CD14-positive monocyte (primary cell): ENCODE results near the gene FAM120B. TPM values are rescaled to one million over a fixed set of nuclear protein-coding genes. Genes with fewer than 3 reads are reported as not detected.
A peak's percentile ranks its signal among the peaks of the same experiment; 100 is the strongest.

Experiments
- DNase-seq, 3 donors: peaks; one replicate each; pipeline ENCODE4 v3.0.0-alpha.2; 2011 to 2022
- H2AFZ ChIP-seq: 2 replicates; pipeline ENCODE4 v1.6.0; 2012; ENCODE audit warnings: mild to moderate bottlenecking, low read depth, low read length, inconsistent platforms; ENCODE audit not compliant: insufficient read depth, poor library complexity, severe bottlenecking
- H3K27ac ChIP-seq, 2 donors: 1 replicate in 1 of 2; 2 replicates in 1 of 2; pipeline ENCODE4 v1.5.1; 2012 to 2013; ENCODE audit warnings: low read length in 2 of 2, control low read depth in 1 of 2, inconsistent platforms in 1 of 2, low read depth in 1 of 2, mild to moderate bottlenecking in 1 of 2
- H3K27me3 ChIP-seq, 2 donors: one replicate each; pipeline versions ENCODE4 v1.6.0 to v1.6.1; 2011 to 2013; ENCODE audit warnings: low read length in 2 of 2; ENCODE audit not compliant: control insufficient read depth in 2 of 2, insufficient read depth in 2 of 2
- H3K36me3 ChIP-seq, 2 donors: replicated peaks in 1 of 2; 1 replicate in 1 of 2; 2 replicates in 1 of 2; pipeline versions ENCODE4 v1.5.1 to v1.6.1; 2012 to 2013; ENCODE audit warnings: low read length in 2 of 2, control low read depth in 1 of 2, inconsistent platforms in 1 of 2, mild to moderate bottlenecking in 1 of 2; ENCODE audit not compliant: insufficient read depth in 2 of 2, control insufficient read depth in 1 of 2
- H3K4me1 ChIP-seq, 2 donors: 1 replicate in 1 of 2; 2 replicates in 1 of 2; pipeline versions ENCODE4 v1.5.1 to v1.6.1; 2012 to 2013; ENCODE audit warnings: low read length in 2 of 2, control low read depth in 1 of 2, inconsistent platforms in 1 of 2, mild to moderate bottlenecking in 1 of 2, moderate library complexity in 1 of 2; ENCODE audit not compliant: insufficient read depth in 2 of 2, control insufficient read depth in 1 of 2
- H3K4me2 ChIP-seq: replicated peaks from 2 replicates; pipeline ENCODE3; 2012; ENCODE audit warnings: low read length, moderate library complexity, mild to moderate bottlenecking; ENCODE audit not compliant: poor library complexity, severe bottlenecking; ENCODE audit errors: extremely low read depth
- H3K4me3 ChIP-seq, 3 experiments: fragments of 200-600 bp in 1 of 3; sonication (generic) in 1 of 3; replicated peaks in 1 of 3; 1 replicate in 2 of 3; 2 replicates in 1 of 3; pipeline ENCODE4 v1.5.1; 2011 to 2013; ENCODE audit warnings: low read length in 3 of 3, mild to moderate bottlenecking in 3 of 3, control low read depth in 2 of 3, low read depth in 2 of 3, inconsistent platforms in 1 of 3, moderate library complexity in 1 of 3
- H3K79me2 ChIP-seq: 2 replicates; pipeline ENCODE4 v1.6.0; 2012; ENCODE audit warnings: mild to moderate bottlenecking, control low read depth, inconsistent platforms, low read length, moderate library complexity; ENCODE audit not compliant: insufficient read depth
- H3K9ac ChIP-seq: 2 replicates; pipeline ENCODE4 v1.6.0; 2017; ENCODE audit warnings: low read length, mild to moderate bottlenecking; ENCODE audit not compliant: insufficient read depth, poor library complexity, severe bottlenecking
- H3K9me3 ChIP-seq, 2 donors: replicated peaks in 1 of 2; 1 replicate in 1 of 2; 2 replicates in 1 of 2; pipeline versions ENCODE4 v1.5.1 to v1.6.1; 2012 to 2013; ENCODE audit warnings: low read length in 2 of 2, control low read depth in 1 of 2; ENCODE audit not compliant: control insufficient read depth in 1 of 2, insufficient read depth in 1 of 2
- H4K20me1 ChIP-seq: 2 replicates; pipeline ENCODE4 v1.6.0; 2012; ENCODE audit warnings: mild to moderate bottlenecking, low read length, control low read depth, moderate library complexity; ENCODE audit not compliant: insufficient read depth
- H3K27ac Mint-ChIP-seq, 7 donors: one replicate each; pipeline ENCODE4 v1.8.0; 2020; ENCODE audit warnings: mild to moderate bottlenecking in 7 of 7, mixed read lengths in 7 of 7, moderate library complexity in 6 of 7, inconsistent platforms in 2 of 7
- H3K27me3 Mint-ChIP-seq, 3 donors: one replicate each; pipeline ENCODE4 v1.8.0; 2021 to 2022; ENCODE audit warnings: low read depth in 3 of 3, mild to moderate bottlenecking in 3 of 3, mixed read lengths in 3 of 3, moderate library complexity in 3 of 3, inconsistent platforms in 1 of 3
- H3K36me3 Mint-ChIP-seq, 2 donors: one replicate each; pipeline ENCODE4 v1.8.0; 2020; ENCODE audit warnings: mixed read lengths in 2 of 2, inconsistent platforms in 1 of 2, mild to moderate bottlenecking in 1 of 2
- H3K4me1 Mint-ChIP-seq: one replicate; pipeline ENCODE4 v1.8.0; 2020; ENCODE audit warnings: mild to moderate bottlenecking, mixed read lengths
- H3K4me3 Mint-ChIP-seq, 2 donors: one replicate each; pipeline ENCODE4 v1.8.0; 2020; ENCODE audit warnings: mild to moderate bottlenecking in 2 of 2, mixed read lengths in 2 of 2, moderate library complexity in 1 of 2
- H3K9me3 Mint-ChIP-seq, 7 donors: one replicate each; pipeline ENCODE4 v1.8.0; 2020 to 2022; ENCODE audit warnings: mixed read lengths in 7 of 7, mild to moderate bottlenecking in 6 of 7, moderate library complexity in 6 of 7, inconsistent platforms in 2 of 7
- CTCF ChIP-seq: fragments of 200-600 bp; IDR thresholded peaks from one replicate; pipeline ENCODE4 v1.8.0; 2022; ENCODE audit warnings: antibody characterized with exemption, mild to moderate bottlenecking
- WGBS: methylation state at CpG from one replicate; pipeline ENCODE4 v1.1.5; 2013; ENCODE audit warnings: missing lambda C conversion rate; ENCODE audit not compliant: insufficient coverage; 5-methylcytosine and 5-hydroxymethylcytosine counted together
- intact Hi-C, 2 donors: fragments of 100-400 bp; cut with micrococcal nuclease; formaldehyde crosslinking; loops; one replicate each; pipeline versions ENCODE4 v1.15.0 to v1.15.1; 2023
- polyA plus RNA-seq, 3 donors: library from polyadenylated mRNA; depleted of rRNA in 1 of 3; unstranded in 2 of 3; stranded (reverse) in 1 of 3; fragments of 300-500 nt in 2 of 3; fragments of >200 nt in 1 of 3; fragmentation: Illumina TruSeq in 2 of 3; gene quantifications; 1 replicate in 2 of 3; 2 replicates in 1 of 3; pipeline ENCODE4 v1.2.3, GENCODE V29; 2012 to 2021

Gene FAM120B
- polyA plus RNA-seq, 3 donors, result 10.6 to 20.2 (median 11.2) TPM

GRCh38 chr6:170283212-170284081 is 23.1 kb upstream of the FAM120B start:
- H3K27me3 ChIP-seq, result peaks cover 14 to 34% of the 10 kb centered on the region in 2 donors
- TF ChIP-seq CTCF, result no peak
- Mint-ChIP-seq H3K36me3 (peaks cover 3 to 6% of the 10 kb centered on the region in 2 donors), H3K9me3 (peaks cover 0 to 4% (median 2%) of the 10 kb centered on the region in 7 donors), H3K27me3 (peaks cover 36 to 52% (median 43%) of the 10 kb centered on the region in 3 donors), H3K4me3 (no peak overlapping the region), H3K27ac (peak overlapping the region in 1 of 7 donors; percentile 57), H3K4me1 (peaks cover 10% of the 10 kb centered on the region)
- intact Hi-C loops, result no loop called here
- peaks cover 8 to 10% of the 10 kb centered on the region in 2 donors for H3K4me1 ChIP-seq
- no peak overlapping the region for H3K4me3 ChIP-seq
- H3K9me3 ChIP-seq, result peaks cover 0 to 12% of the 10 kb centered on the region in 2 donors
- WGBS, result 96% methylated on average over 60 of the region's 60 CpGs
- no peaks in the 10 kb centered on the region for H3K79me2 ChIP-seq
- no peak for DNase-seq
- H3K36me3 ChIP-seq, result no peaks in the 10 kb centered on the region
- no peak overlapping the region for H3K4me2 ChIP-seq
- H4K20me1 ChIP-seq, result no peaks in the 10 kb centered on the region
- no peak overlapping the region for H3K27ac ChIP-seq
- H3K9ac ChIP-seq, result no peak overlapping the region
- no peak overlapping the region for H2AFZ ChIP-seq

- Mint-ChIP-seq H3K27me3 (peaks cover 42 to 60% (median 48%) of the 10 kb centered on the region in 3 donors), H3K36me3 (peaks cover 8 to 11% of the 10 kb centered on the region in 2 donors), H3K9me3 (peaks cover 0 to 10% (median 8%) of the 10 kb centered on the region in 7 donors), H3K4me1 (peaks cover 8% of the 10 kb centered on the region), H3K27ac (no peak overlapping the region), H3K4me3 (no peak overlapping the region)
- Histone ChIP-seq H2AFZ (no peak overlapping the region), H3K79me2 (no peaks in the 10 kb centered on the region), H3K4me2 (no peak overlapping the region), H3K36me3 (no peaks in the 10 kb centered on the region), H3K4me3 (no peak overlapping the region), H3K9me3 (peaks cover 0 to 14% of the 10 kb centered on the region in 2 donors), H4K20me1 (no peaks in the 10 kb centered on the region), H3K27ac (no peak overlapping the region), H3K27me3 (peaks cover 21 to 41% of the 10 kb centered on the region in 2 donors), H3K4me1 (peaks cover 5 to 8% of the 10 kb centered on the region in 2 donors), H3K9ac (no peak overlapping the region)
- intact Hi-C loops, result no loop called here
- TF ChIP-seq CTCF, result no peak
- DNase-seq, result no peak
- WGBS, result 97% methylated on average over 10 of the region's 15 CpGs
Measured at GRCh38 chr6:170284126-170284773, 22.3 kb upstream of the FAM120B start.
